GM19099 (cell line): ENCODE results near the gene KCNQ2.

Experiments used
- POLR2A ChIP-seq: IDR thresholded peaks from 3 replicates; pipeline ENCODE4 v1.6.1; 2011; ENCODE audit warnings: low read depth; ENCODE audit not compliant: insufficient read length; ENCODE audit errors: extremely low read depth

The KCNQ2 gene

DNA sequence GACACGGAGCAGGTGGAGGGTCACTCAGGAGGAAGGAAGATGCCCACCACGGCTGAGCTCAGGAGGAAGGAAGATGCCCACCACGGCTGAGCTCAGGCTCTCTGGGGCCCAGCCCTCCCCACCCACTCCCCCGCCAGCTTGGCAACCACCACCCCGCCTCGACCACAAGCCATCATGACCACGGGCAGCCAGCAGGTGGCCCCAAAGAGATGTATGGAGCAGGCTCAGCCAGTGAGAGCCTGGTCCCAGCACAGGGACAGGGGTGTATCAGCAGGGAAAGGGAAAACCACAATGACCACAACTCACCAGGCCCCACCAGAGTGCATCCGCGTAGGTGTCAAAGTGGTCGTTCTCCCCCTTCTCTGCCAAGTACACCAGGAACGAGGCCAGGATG is 30.4 kb downstream of the KCNQ2 start:
- no peak for TF ChIP-seq POLR2A

DNA sequence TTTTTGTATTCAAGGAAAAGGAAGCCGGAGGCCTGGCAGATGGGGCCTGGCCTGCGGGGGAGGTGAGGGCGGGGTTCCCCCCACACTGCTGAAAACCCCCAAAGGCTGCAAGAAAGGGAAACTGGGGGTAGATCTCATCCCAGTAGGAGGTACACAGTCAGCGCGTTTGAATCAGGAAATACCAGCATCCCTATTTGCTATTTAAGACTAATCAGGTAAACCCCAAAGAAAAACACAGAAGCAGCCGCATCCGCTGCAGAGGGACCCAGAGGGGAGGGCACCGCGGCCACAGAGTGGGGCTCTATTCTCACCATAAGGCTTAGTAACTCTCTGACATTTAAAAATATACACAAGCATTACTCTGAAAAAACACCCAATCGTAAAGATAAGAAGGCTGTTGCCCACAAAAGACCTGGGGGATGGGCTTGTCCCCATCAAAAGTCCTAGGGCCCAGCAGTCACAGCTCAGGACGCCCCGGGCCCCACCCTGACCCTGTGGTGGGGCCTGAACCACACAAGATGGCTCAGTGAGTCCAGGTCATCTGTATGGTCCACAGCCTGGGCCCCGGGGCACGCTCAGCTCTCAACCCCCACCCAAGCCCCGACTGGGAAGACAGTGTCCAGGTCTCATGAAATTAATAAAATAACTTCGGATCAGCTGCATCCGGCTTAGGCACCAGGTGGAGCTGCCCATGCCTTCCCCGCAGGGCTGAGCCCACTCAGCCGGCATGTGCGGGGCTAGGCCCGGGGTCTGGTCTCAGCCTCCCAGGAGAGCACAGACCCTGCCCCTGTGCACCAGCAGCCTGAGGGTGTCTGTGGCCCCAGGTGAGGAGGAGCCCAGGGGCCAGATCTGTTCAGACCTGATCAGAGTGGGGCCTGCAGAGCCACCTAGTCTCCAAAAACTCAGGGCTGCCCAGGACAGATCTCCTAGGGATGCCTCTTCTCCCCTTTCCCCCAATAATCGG is 31.0 kb downstream of the KCNQ2 start:
- TF ChIP-seq POLR2A, result no peak

DNA sequence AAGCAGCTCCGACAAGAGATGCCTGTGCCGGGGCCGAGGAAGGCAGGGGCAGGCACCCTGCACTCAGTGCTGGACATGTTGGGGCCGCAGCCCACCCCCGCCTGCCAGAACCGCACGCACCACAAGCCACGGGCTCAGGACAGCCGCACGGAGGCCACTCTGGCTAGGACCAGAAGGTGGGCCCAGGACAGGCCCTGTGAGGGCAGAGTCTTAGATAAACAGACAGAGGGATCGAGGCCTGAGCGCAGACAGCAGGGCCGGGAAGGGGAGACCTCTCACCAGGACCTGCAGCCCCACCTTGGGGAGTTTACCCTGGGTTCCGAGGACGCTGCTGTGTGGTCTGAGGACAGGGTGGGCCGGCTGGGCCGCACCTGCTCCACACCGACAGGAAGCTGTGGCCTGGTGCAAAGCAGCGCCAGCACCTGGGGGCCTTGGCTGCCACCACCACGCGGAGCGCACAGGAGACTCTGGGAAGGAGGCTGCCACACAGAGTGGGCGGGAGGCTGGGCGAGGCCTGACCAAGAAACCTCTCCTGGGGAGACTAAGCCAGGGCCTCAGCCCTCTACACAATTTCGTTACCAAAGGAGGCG is 32.0 kb downstream of the KCNQ2 start:
- no peak for TF ChIP-seq POLR2A

- no peak for TF ChIP-seq POLR2A
Observed at GRCh38 chr20:63439866-63440265, 32.6 kb downstream of the KCNQ2 start.

DNA sequence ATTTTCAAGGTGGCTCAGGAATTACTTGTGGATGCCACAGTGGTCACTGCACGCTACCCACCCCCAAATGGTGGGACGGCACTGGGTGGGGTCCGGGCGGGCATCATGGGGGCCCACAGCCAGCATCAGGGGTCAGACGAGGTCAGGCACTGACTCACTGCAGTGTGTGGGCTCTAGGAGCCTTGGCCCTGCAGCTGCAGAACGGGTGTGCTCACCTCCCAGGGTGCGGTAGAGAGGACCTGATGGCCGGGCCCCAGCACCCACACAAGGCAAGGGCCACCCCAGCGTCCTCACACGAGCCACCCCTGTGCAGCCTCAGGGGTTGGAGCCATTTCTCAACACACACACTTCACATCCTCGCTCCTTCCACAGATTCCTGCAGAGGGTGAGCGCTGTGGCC is 34.3 kb downstream of the KCNQ2 start:
- no peak for TF ChIP-seq POLR2A

DNA sequence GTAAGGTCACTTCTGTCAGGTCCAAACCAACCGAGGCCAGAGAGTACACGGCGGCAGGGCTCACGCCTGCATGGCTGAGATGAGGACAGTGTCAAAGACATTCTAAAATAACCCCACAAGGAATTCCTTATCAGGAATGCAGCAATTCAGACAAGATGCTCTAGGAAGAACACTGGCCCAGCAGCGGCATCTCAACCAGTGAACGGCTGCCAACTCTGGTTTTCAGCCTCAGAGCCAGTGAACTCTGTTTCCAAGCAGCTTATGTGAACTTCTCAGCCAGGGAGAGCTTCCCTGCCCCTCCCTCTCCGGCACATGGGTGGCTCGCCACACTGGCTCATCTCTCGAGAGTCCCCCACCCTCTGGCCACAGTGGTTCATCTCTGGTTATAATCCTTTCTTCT is 36.9 kb downstream of the KCNQ2 start:
- TF ChIP-seq POLR2A, result no peak

- TF ChIP-seq POLR2A, result no peak
Observed at GRCh38 chr20:63434599-63435378, 37.7 kb downstream of the KCNQ2 start.

- no peak for TF ChIP-seq POLR2A
Observed at GRCh38 chr20:63433756-63434531, 38.5 kb downstream of the KCNQ2 start.

- TF ChIP-seq POLR2A, result no peak
Observed at GRCh38 chr20:63433351-63433750, 39.1 kb downstream of the KCNQ2 start.

- TF ChIP-seq POLR2A, result no peak
Observed at GRCh38 chr20:63432577-63433325, 39.7 kb downstream of the KCNQ2 start.

DNA sequence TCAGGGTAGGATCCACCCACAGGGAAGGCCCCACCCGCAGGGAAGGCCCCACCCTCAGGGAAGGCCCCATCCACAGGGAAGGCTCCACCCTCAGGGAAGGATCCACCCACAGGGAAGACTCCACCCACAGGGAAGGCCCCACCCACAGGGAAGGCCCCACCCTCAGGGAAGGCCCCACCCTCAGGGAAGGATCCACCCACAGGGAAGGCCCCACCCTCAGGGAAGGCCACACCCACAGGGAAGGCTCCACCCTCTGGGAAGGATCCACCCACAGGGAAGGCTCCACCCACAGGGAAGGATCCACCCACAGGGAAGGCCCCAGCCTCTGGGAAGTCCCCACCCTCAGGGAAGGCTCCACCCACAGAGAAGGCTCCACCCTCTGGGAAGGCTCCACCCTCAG is 40.5 kb downstream of the KCNQ2 start:
- TF ChIP-seq POLR2A, result no peak

- no peak for TF ChIP-seq POLR2A
Observed at GRCh38 chr20:63430891-63431290, 41.6 kb downstream of the KCNQ2 start.

DNA sequence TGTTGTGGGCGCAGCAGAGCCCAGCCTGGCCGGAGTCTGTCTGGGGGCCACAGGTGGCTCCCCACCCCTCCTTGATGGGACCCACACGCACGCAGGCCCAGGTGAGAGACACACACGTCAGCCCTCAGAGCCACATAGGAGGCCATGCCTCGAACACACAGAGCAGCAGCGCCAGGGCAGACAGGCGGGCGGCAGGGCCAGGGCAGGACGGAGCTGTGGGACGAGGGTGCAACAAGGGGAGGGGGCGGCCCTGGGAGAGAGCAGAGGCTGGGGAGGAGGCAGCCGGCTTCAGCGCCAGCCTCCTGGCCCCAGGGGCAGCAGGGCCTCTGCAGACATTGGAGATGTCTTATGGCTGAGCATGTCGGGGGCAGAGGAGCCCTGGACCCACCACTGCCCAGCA is 42.5 kb downstream of the KCNQ2 start:
- no peak for TF ChIP-seq POLR2A
